H1 (cell line): ENCODE measurements around the gene PLN. TPM values are rescaled to one million over a fixed set of nuclear protein-coding genes. Genes with fewer than 3 reads are reported as not detected.

Experiments
- CTCF ChIA-PET: fragments of 300-600 bp; sonication (Branson Sonifier 250); formaldehyde crosslinking; loops from one replicate; lab custom pipeline; 2021; ENCODE audit not compliant: partially characterized antibody; lab: Charles Lee
- POLR2A ChIA-PET: fragments of 300-600 bp; sonication (Branson Sonifier 250); formaldehyde crosslinking; loops from one replicate; lab custom pipeline; 2021; ENCODE audit warnings: inconsistent platforms; ENCODE audit not compliant: partially characterized antibody; lab: Charles Lee
- DNase-seq, 2 experiments: peaks; one replicate each; pipeline versions ENCODE4 v3.0.0 to v3.0.0-alpha.2; 2010 to 2022; ENCODE audit warnings: low spot score in 2 of 2, low read depth in 1 of 2, mixed read lengths in 1 of 2
- FAIRE-seq: peaks from 2 replicates; lab custom pipeline; 2011; peaks lifted over from hg19 to GRCh38; lab: Jason Lieb, UNC
- H2AFZ ChIP-seq: 2 replicates; pipeline ENCODE4 v1.8.1; 2012; ENCODE audit warnings: low read length, inconsistent platforms
- H2AK5ac ChIP-seq: 2 replicates; pipeline ENCODE4 v1.6.1; 2013; ENCODE audit warnings: low read depth, low read length
- H2BK120ac ChIP-seq: replicated peaks from 2 replicates; pipeline ENCODE3; 2013; ENCODE audit warnings: low read depth, low read length, inconsistent platforms
- H2BK12ac ChIP-seq: 2 replicates; pipeline ENCODE4 v1.6.1; 2013; ENCODE audit warnings: low read depth, low read length
- H2BK15ac ChIP-seq: 2 replicates; pipeline ENCODE4 v1.6.1; 2013; ENCODE audit warnings: low read length
- H2BK20ac ChIP-seq: 2 replicates; pipeline ENCODE4 v1.6.1; 2013; ENCODE audit warnings: low read length
- H2BK5ac ChIP-seq: 2 replicates; pipeline ENCODE4 v1.6.1; 2013; ENCODE audit warnings: low read depth, low read length
- H3K14ac ChIP-seq: 2 replicates; pipeline ENCODE4 v1.6.1; 2013; ENCODE audit warnings: inconsistent platforms; ENCODE audit not compliant: insufficient read length
- H3K18ac ChIP-seq: 2 replicates; pipeline ENCODE4 v1.6.1; 2013; ENCODE audit warnings: low read length; ENCODE audit errors: extremely low read depth
- H3K23ac ChIP-seq: 2 replicates; pipeline ENCODE4 v1.6.1; 2013; ENCODE audit warnings: inconsistent platforms; ENCODE audit not compliant: insufficient read length
- H3K23me2 ChIP-seq: 2 replicates; pipeline ENCODE4 v1.6.1; 2013; ENCODE audit warnings: low read depth, low read length
- H3K27ac ChIP-seq: 2 replicates; pipeline ENCODE4 v1.6.1; 2011; ENCODE audit warnings: low read depth, low read length, inconsistent platforms
- H3K27me3 ChIP-seq, 4 experiments: replicated peaks in 1 of 4; 1 replicate in 1 of 4; 2 replicates in 3 of 4; pipeline versions ENCODE4 v1.6.1 to v1.8.1; 2011 to 2013; ENCODE audit warnings: low read length in 3 of 4, mild to moderate bottlenecking in 3 of 4, inconsistent platforms in 2 of 4, mixed read lengths in 2 of 4, moderate library complexity in 1 of 4; ENCODE audit not compliant: control insufficient read depth in 3 of 4, insufficient read depth in 3 of 4; ENCODE audit errors: extremely low read depth in 1 of 4
- H3K36me3 ChIP-seq, 4 experiments: 2 replicates each; pipeline versions ENCODE4 v1.6.1 to v1.8.1; 2011 to 2013; ENCODE audit warnings: mild to moderate bottlenecking in 4 of 4, low read length in 3 of 4, moderate library complexity in 2 of 4, control low read depth in 1 of 4, inconsistent platforms in 1 of 4; ENCODE audit not compliant: insufficient read depth in 4 of 4, control insufficient read depth in 2 of 4
- H3K4ac ChIP-seq: replicated peaks from 2 replicates; pipeline ENCODE3; 2013; ENCODE audit warnings: low read length, low read depth, mixed read lengths, inconsistent platforms; ENCODE audit not compliant: insufficient read length
- H3K4me1 ChIP-seq, 4 experiments: replicated peaks in 1 of 4; 1 replicate in 1 of 4; 2 replicates in 3 of 4; pipeline versions ENCODE4 v1.6.1 to v1.8.1; 2011 to 2013; ENCODE audit warnings: low read length in 3 of 4, inconsistent platforms in 2 of 4, mixed read lengths in 1 of 4; ENCODE audit not compliant: insufficient read depth in 4 of 4, control insufficient read depth in 3 of 4
- H3K4me2 ChIP-seq, 2 experiments: 2 replicates each; pipeline versions ENCODE4 v1.6.1 to v1.8.1; 2011 to 2013; ENCODE audit warnings: low read depth in 2 of 2, low read length in 2 of 2, control low read depth in 1 of 2, inconsistent platforms in 1 of 2, mild to moderate bottlenecking in 1 of 2; ENCODE audit not compliant: insufficient read depth in 1 of 2
- H3K4me3 ChIP-seq, 4 experiments: fragments of 200-600, 300-600 bp in 1 of 4; sonication (generic), shearing (Covaris generic), sonication (Bioruptor Twin) in 1 of 4; 2 replicates each; pipeline versions ENCODE4 v1.5.1 to v1.8.1; 2011 to 2016; ENCODE audit warnings: low read length in 4 of 4, low read depth in 3 of 4, control low read depth in 2 of 4, inconsistent platforms in 2 of 4, mild to moderate bottlenecking in 2 of 4, mixed read lengths in 1 of 4, moderate library complexity in 1 of 4; ENCODE audit not compliant: insufficient read depth in 2 of 4; ENCODE audit errors: extremely low read depth in 1 of 4
- H3K56ac ChIP-seq: replicated peaks from 2 replicates; pipeline ENCODE3; 2013; ENCODE audit warnings: low read depth, mild to moderate bottlenecking, mixed read lengths, low read length, inconsistent platforms; ENCODE audit not compliant: insufficient read length
- H3K79me1 ChIP-seq: 2 replicates; pipeline ENCODE4 v1.6.1; 2013; ENCODE audit warnings: low read depth, low read length, control low read depth
- H3K79me2 ChIP-seq, 2 experiments: 2 replicates each; pipeline versions ENCODE4 v1.6.1 to v1.8.1; 2012 to 2013; ENCODE audit warnings: low read length in 2 of 2, mild to moderate bottlenecking in 2 of 2, inconsistent platforms in 1 of 2; ENCODE audit not compliant: insufficient read depth in 2 of 2, control insufficient read depth in 1 of 2
- H3K9ac ChIP-seq, 4 experiments: replicated peaks in 1 of 4; 1 replicate in 1 of 4; 2 replicates in 3 of 4; pipeline versions ENCODE4 v1.6.1 to v1.8.1; 2011 to 2013; ENCODE audit warnings: low read depth in 3 of 4, low read length in 3 of 4, control low read depth in 2 of 4, mild to moderate bottlenecking in 2 of 4, moderate library complexity in 2 of 4, inconsistent platforms in 1 of 4; ENCODE audit errors: extremely low read depth in 1 of 4
- H3K9me3 ChIP-seq, 2 experiments: 2 replicates each; pipeline versions ENCODE4 v1.6.1 to v1.8.1; 2012 to 2013; ENCODE audit warnings: mild to moderate bottlenecking in 2 of 2, moderate library complexity in 2 of 2, control low read depth in 1 of 2, inconsistent platforms in 1 of 2, low read depth in 1 of 2, low read length in 1 of 2, mixed read lengths in 1 of 2; ENCODE audit not compliant: insufficient read depth in 2 of 2
- H4K20me1 ChIP-seq, 2 experiments: replicated peaks in 1 of 2; 2 replicates each; pipeline versions ENCODE3 to v1.8.1; 2011 to 2013; ENCODE audit warnings: inconsistent platforms in 2 of 2, low read length in 2 of 2, mild to moderate bottlenecking in 1 of 2; ENCODE audit not compliant: insufficient read depth in 2 of 2, control insufficient read depth in 1 of 2
- H4K5ac ChIP-seq: 2 replicates; pipeline ENCODE4 v1.6.1; 2013; ENCODE audit warnings: low read length, low read depth, mixed read lengths, inconsistent platforms; ENCODE audit not compliant: insufficient read length
- H4K8ac ChIP-seq: 2 replicates; pipeline ENCODE4 v1.8.0; 2013; ENCODE audit warnings: mild to moderate bottlenecking, moderate library complexity, low read length, inconsistent platforms; ENCODE audit not compliant: insufficient read depth; ENCODE audit errors: extremely low read depth
- H4K91ac ChIP-seq: replicated peaks from 2 replicates; pipeline ENCODE3; 2013; ENCODE audit warnings: low read length, mixed read lengths, inconsistent platforms; ENCODE audit not compliant: insufficient read length
- CBX8 ChIP-seq: fragments of 300-800, 300-1000 bp; sonication (generic); IDR thresholded peaks from 2 replicates; pipeline ENCODE4 v1.7.1; 2016; ENCODE audit warnings: low read depth, low read length, borderline replicate concordance
- FOSL1 ChIP-seq: IDR thresholded peaks from 2 replicates; pipeline ENCODE4 v1.6.1; 2011; ENCODE audit warnings: mild to moderate bottlenecking, low read depth, low read length, moderate library complexity; ENCODE audit not compliant: insufficient read depth
- HDAC2 ChIP-seq, 2 experiments: fragments of 300-600 bp in 1 of 2; sonication (generic) in 1 of 2; IDR thresholded peaks; 2 replicates each; pipeline ENCODE4 v1.6.1; 2011 to 2012; ENCODE audit warnings: low read depth in 2 of 2, low read length in 2 of 2, mild to moderate bottlenecking in 2 of 2, moderate library complexity in 2 of 2, borderline replicate concordance in 1 of 2, inconsistent platforms in 1 of 2
- JUND ChIP-seq: IDR thresholded peaks from 2 replicates; pipeline ENCODE4 v1.6.1; 2011; ENCODE audit warnings: mild to moderate bottlenecking, improper control_type of control experiment, low read length
- KDM1A ChIP-seq: fragments of 200-600, 300-600 bp; sonication (generic); IDR thresholded peaks from 2 replicates; pipeline ENCODE4 v1.7.1; 2016; ENCODE audit warnings: mild to moderate bottlenecking, low read length, borderline replicate concordance
- MAX ChIP-seq: IDR thresholded peaks from 2 replicates; pipeline ENCODE4 v1.6.1; 2012; ENCODE audit warnings: inconsistent platforms
- NANOG ChIP-seq: IDR thresholded peaks from 2 replicates; pipeline ENCODE4 v1.6.1; 2011; ENCODE audit warnings: low read length, low read depth, mild to moderate bottlenecking, inconsistent platforms; ENCODE audit not compliant: insufficient read depth, poor library complexity, severe bottlenecking
- SIX5 ChIP-seq: IDR thresholded peaks from 2 replicates; pipeline ENCODE4 v1.6.1; 2011; ENCODE audit warnings: mild to moderate bottlenecking, low read depth, low read length
- TBP ChIP-seq: IDR thresholded peaks from 2 replicates; pipeline ENCODE4 v1.6.1; 2011; ENCODE audit warnings: low read depth, low read length, improper control_type of control experiment
- TEAD4 ChIP-seq: IDR thresholded peaks from 2 replicates; pipeline ENCODE4 v1.6.1; 2012; ENCODE audit warnings: low read depth, low read length, inconsistent platforms, mixed read lengths
- YY1 ChIP-seq: IDR thresholded peaks from 2 replicates; pipeline ENCODE4 v1.6.1; 2011; ENCODE audit warnings: low read depth, mild to moderate bottlenecking, low read length
- WGBS, 2 experiments: shearing (Covaris generic) in 1 of 2; methylation state at CpG; one replicate each; pipeline versions ENCODE4 v1.1.6 to v1.1.7; 2013 to 2015; ENCODE audit warnings: low lambda C conversion rate in 2 of 2, mixed read lengths in 2 of 2, inconsistent platforms in 1 of 2, low coverage in 1 of 2, missing lambda C conversion rate in 1 of 2; ENCODE audit not compliant: insufficient replicate concordance in 2 of 2, insufficient coverage in 1 of 2, insufficient read length in 1 of 2; ENCODE audit errors: extremely low coverage in 1 of 2, missing lambda C conversion rate in 1 of 2; 5-methylcytosine and 5-hydroxymethylcytosine counted together
- polyA plus RNA-seq, 7 experiments: library from polyadenylated mRNA; depleted of rRNA in 3 of 7; stranded (reverse) in 5 of 7; unstranded in 2 of 7; fragments of >200 nt in 5 of 7; fragments of 200-250 nt in 2 of 7; gene quantifications; 1 replicate in 5 of 7; 2 replicates in 1 of 7; 4 replicates in 1 of 7; pipeline versions ENCODE4 v1.2.1 to v1.2.3, GENCODE V29; 2011 to 2013; ENCODE audit warnings: missing spikeins in 2 of 7, mixed read lengths in 2 of 7
- total RNA-seq: library from RNA; stranded (reverse); fragmentation: NEBNext Ultra II Directional; extraction: Animal tissue kit (Norgen Biotek cat#: 25700); gene quantifications from 2 replicates; pipeline ENCODE4 v1.2.1, GENCODE V29; 2021

PLN gene
- total and polyA plus RNA-seq, 2 of the 8 experiments (the other 6 are each of a cell fraction or from before 2014, with no cell fraction given): not detected

- peaks cover 0 to 3% (median 0%) of the 10 kb centered on the region in 4 experiments; a peak in 1 of 7 replicates for H3K4me1 ChIP-seq
- H3K36me3 ChIP-seq: no peaks in the 10 kb centered on the region
- H2BK15ac ChIP-seq: no peak overlapping the region
- peaks cover 0 to 41% of the 10 kb centered on the region in 2 experiments; a peak in 2 of 4 replicates for H3K79me2 ChIP-seq
- H4K8ac ChIP-seq: no peak overlapping the region
- H3K4me3 ChIP-seq: no peak overlapping the region
- no peak overlapping the region for H3K23ac ChIP-seq
- no peak overlapping the region for H3K14ac ChIP-seq
- no peaks in the 10 kb centered on the region; the same call in 1 of the 2 replicates for H3K23me2 ChIP-seq
- FAIRE-seq (no peak), DNase-seq (no peak)
- H3K27me3 ChIP-seq: no peaks in the 10 kb centered on the region
- no peak overlapping the region for H3K56ac ChIP-seq
- H3K9me3 ChIP-seq: no peaks in the 10 kb centered on the region
- no peak overlapping the region for H2BK120ac ChIP-seq
- no peak overlapping the region for H2BK5ac ChIP-seq
- H3K9ac ChIP-seq: no peak overlapping the region
- H3K18ac ChIP-seq: no peak overlapping the region
- H3K4ac ChIP-seq: no peak overlapping the region
- H3K79me1 ChIP-seq: no peaks in the 10 kb centered on the region
- peaks cover 0 to 1% of the 10 kb centered on the region in 2 experiments for H4K20me1 ChIP-seq
- H3K4me2 ChIP-seq: no peak overlapping the region
- WGBS, 2 experiments: 95% methylated on average over 2 of the region's 2 CpGs; no CpG with 5 or more reads in 1 of the 2 experiments
- H2AK5ac ChIP-seq: no peak overlapping the region
- no peak overlapping the region for H2AFZ ChIP-seq
- H2BK20ac ChIP-seq: no peak overlapping the region
- CTCF ChIA-PET: interaction anchor here (0.7 kb wide), 1 partner anchor 109 kb away, joined by 3 read pairs; no protein-coding TSS in a partner anchor
- H3K27ac ChIP-seq: no peak overlapping the region
- POLR2A ChIA-PET: no interaction called here
- H2BK12ac ChIP-seq: no peak overlapping the region
- H4K5ac ChIP-seq: no peak overlapping the region
- no peak overlapping the region for H4K91ac ChIP-seq
- TF ChIP-seq MAX: no peak
- no peak for TF ChIP-seq SIX5
- TF ChIP-seq HDAC2 (IDR thresholded peaks at IDR 0.05; ENCODE audit: borderline replicate concordance in 1 of 2, low read depth in 2 of 2, low read length in 2 of 2): no peak
- TF ChIP-seq JUND: no peak
- TF ChIP-seq CBX8: no peak
- TF ChIP-seq TEAD4: no peak
- TF ChIP-seq NANOG: no peak
- no peak for TF ChIP-seq TBP
- no peak for TF ChIP-seq YY1
- no peak for TF ChIP-seq KDM1A
- TF ChIP-seq FOSL1: no peak
Observed at GRCh38 chr6:118529756-118530155, 18.3 kb upstream of the PLN start.
